DMS53 treated with DMSO at 0.1 percent for 48 hours (cell line): ENCODE measurements around the gene NTRK3.

Experiments used
- DNase-seq: peaks from one replicate; lab custom pipeline; 2025; ENCODE audit not compliant: unreplicated experiment; lab: John Stamatoyannopoulos, UW

The NTRK3 gene

DNA sequence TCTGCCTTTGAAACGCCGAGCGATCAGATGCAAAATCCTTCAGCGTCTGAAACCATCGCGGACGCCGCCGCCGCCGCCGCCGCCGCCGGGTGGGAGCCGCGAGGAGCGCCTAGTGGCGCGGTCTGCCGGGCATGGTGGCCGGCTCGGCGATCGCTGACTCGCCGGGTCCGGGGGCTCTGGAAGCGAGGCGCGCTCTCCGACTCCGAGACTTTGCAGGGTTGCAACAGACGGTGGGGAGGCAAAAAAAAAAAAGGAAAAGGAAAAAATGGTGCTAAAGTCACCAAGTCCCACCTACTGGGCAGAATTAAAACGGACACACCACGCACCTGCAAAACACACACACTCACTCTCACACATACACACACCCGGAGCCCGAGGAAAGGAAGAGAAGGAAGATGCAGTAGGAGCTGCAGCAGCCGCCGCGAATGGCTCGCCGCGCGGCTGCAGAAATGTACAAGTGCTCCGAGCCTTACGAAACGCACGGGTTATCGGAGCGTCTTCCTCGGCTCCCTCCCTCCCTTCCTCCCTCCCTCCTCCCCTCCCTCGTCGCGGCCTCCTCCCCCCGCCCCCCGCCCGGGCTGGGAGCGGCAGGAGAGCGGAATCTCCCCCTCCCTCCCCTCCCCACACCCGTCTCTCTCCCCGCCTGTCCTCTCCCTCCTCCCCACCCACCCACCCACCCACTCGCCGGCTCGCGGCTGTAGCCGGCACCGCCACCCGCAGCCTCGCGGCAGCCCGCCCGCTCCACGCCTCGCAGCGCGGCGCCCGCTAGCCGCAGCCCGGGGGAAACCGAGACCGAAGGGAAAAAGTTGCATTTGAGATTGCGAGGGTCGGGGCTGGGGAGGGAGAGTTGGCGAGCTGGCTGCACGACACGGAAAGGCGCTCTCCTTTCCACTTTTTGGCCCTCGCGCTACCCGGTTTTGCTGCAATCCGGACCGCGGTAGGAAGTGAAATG lies at the start of gene NTRK3:
Gene NTRK3, minus strand, starts transcription at position 461 of the 952 bp plus-strand sequence. CDS start 586 bp downstream, outside the sequence.
- DNase-seq, result no peak

DNA sequence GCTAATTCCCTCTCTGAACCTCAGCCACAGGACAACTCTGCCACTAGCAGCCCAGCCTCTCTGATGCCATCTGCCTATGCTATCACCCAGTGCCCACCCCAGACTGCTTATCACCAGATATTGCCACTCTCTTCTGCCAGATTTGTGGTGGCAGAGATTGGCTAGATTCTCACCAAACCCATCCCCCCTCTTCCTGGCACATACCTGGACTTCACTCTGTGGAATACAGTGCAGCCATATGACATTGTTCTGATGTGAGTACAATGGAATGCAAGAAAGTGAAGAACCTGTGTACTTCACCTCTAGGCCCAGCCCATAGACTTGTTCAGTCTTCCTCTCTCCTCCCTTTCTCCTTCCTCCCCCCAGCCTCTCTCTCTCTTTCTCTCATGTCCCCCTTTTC lies 46.9 kb upstream of the NTRK3 start:
- no peak for DNase-seq

GRCh38 chr15:88302373-88302772 lies 45.8 kb upstream of the NTRK3 start:
- DNase-seq, result no peak

- DNase-seq, result no peak
Measured at GRCh38 chr15:88301311-88301710, 44.8 kb upstream of the NTRK3 start.

- DNase-seq, result no peak
Measured at GRCh38 chr15:88300861-88301260, 44.3 kb upstream of the NTRK3 start.

- no peak for DNase-seq
Measured at GRCh38 chr15:88300089-88300488, 43.5 kb upstream of the NTRK3 start.

GRCh38 chr15:88299497-88299896 lies 43.0 kb upstream of the NTRK3 start:
- no peak for DNase-seq

- no peak for DNase-seq
Measured at GRCh38 chr15:88288661-88289060, 32.1 kb upstream of the NTRK3 start.

DNA sequence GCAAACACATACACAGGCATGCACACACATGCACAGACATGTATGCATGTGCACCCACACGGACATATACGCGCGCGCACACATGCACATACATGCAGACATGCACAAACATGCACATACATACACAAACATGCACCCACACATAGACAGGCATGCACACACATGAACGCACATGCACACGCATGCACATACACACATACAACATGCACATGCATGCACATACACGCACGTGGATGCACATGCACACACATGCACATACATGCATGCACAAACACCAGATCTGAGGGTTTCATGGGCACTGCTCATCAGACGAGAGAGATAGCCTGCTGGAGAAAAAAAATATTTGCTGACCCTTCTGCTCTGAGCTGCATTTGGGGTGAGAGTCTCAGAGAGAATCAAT lies 31.7 kb upstream of the NTRK3 start:
- DNase-seq, result no peak

GRCh38 chr15:88284318-88284998 lies 27.9 kb upstream of the NTRK3 start:
- no peak for DNase-seq

GRCh38 chr15:88282614-88283013 lies 26.1 kb upstream of the NTRK3 start:
- no peak for DNase-seq

- DNase-seq, result no peak
Measured at GRCh38 chr15:88276821-88277410, 20.4 kb upstream of the NTRK3 start.

GRCh38 chr15:88275804-88276203 lies 19.3 kb upstream of the NTRK3 start:
- no peak for DNase-seq

DNA sequence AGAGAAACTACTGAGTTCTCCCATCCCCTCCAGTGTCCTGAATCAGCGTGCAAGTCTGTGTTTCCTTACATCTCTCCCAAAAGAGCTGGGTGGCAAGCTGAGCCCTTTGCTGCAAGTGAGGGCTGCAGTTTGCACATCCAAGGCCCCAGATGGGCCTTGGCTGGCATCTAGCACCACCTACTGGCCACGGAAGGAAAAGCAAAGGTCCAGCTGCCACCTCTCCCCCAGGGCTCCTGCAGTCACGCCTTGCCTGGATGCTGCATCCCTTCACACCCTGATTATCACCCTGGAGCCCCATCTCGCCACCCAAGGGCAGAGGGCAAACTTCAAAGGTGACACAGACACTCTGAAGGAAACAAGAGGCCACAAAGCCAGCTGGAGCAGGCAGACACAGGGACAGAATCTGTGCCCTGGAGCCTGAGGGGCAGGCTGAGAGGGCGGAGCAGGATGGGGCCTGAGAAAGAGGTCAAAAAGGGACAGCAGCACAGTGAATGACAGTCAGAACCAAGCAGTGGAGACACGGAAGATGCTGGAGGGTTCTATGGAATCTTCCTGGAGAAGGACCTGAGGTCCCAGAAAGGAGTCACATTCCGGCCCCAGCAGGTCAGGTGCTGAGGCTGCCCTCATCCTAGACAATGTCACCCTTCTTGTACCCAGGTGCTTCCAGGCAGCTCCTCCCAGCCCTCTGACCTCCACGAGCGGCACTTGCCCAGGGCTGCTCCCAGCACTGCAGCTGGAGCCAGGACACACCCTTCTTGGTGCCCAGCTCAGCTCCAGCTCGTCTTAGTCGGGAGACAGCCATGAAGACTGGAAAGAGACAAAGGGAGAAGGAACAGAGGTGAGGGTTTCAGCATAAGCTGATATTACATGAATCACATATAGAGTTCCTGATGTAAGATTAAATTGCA lies 18.3 kb upstream of the NTRK3 start:
- no peak for DNase-seq

DNA sequence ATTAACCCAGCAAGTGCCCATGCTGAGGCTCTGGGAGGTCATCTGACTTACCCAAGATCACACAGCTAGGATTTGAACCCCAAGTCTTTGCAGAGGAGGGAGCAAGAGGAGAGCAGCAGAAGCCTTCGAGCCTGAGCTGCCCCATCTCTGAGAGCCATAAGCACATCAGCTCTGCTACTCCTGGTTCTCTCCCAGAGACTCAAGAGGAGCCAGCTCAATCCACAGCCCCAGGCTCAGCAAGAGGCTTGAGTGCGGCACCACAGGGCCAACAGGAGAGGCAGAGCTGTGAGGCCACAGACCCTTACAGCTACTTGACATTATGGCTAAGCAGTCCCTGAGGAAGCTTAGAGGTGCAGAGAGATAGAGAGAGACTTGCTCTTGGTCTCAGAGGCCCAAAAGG lies 15.9 kb upstream of the NTRK3 start:
- no peak for DNase-seq

DNA sequence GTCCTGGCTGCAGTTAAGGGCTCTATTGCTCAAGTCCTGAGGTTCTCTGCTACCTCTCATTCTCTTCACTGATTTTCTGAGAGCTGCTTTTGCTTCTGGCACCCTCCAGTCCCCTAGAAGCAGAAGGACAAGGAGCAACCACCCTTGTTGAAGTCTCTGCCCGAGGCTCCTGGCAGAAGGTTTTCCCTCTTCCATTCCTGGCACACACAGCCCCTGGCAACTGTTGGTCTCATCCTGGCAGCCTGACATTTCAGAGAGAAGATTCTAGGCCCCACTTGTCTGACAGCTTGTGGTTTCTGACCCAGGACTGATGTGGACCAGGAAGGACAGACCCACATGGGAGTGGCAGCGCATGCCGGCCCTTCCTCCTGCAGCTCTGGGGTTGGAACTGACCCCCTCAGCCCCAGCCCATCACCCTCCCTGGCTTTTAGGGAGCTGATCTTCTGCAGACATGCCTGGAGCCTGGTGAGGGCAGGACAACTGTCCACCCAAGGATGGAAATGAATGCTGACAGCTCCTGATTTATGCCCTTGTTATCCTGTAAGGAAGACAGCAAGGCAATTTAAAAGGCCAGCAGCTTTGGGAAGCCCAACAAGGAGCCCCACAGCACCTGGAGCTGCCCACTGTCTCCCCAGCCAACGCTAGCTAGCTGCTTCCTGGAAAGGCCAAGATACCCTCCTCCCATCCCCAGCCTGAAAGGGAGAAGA lies 13.0 kb upstream of the NTRK3 start:
- no peak for DNase-seq

- DNase-seq, result no peak
Measured at GRCh38 chr15:88267720-88268119, 11.2 kb upstream of the NTRK3 start.

DNA sequence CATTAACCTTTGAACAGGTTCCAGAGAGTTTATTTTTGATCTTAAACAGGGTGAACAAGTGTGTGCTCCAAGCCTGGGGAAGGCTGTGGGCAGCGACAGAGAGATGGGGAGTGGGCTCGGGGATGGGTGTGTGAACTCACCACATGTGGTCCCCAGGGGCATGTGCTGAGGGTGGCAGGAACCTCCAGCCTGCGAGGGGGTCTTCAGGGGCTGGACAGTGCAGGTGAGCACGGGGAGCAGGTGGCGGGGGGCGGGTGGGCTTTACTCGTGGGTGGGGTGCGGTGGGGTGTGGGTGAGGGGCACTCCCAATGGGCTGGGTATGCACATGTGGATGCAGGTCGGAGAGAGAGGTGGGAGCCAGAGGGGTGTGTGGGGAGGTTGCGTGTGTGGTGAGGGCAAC lies 9.6 kb upstream of the NTRK3 start:
- no peak for DNase-seq

DNA sequence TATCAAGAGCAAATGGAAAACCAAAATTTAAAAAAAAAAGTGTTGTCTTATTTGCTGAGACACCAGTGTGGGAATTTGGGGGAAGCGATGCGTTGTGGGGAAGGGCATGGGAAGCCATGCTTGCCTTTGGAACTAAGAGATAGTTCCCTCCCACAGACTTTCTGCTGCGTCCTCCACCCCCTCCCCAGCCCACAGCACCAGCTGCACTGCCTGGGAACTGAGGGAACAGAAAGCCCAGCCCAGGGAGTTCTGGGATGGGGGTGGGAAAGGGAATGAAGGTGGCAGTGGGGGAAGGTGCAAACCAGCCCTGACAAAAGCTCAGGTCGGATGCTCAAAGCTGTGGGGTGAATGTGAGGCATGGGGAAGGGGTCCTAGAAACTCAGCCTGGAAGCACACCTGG lies 8.1 kb upstream of the NTRK3 start:
- no peak for DNase-seq

GRCh38 chr15:88262064-88262463 lies 5.5 kb upstream of the NTRK3 start:
- DNase-seq, result no peak
